GM10847 (cell line): ENCODE results near the gene WDR90.
A peak's percentile ranks its signal among the peaks of the same experiment; 100 is the strongest.

Source experiments
- POLR2A ChIP-seq: IDR thresholded peaks from 2 replicates; pipeline ENCODE4 v1.6.1; 2011; ENCODE audit not compliant: insufficient read length; ENCODE audit errors: extremely low read depth

The WDR90 gene

DNA sequence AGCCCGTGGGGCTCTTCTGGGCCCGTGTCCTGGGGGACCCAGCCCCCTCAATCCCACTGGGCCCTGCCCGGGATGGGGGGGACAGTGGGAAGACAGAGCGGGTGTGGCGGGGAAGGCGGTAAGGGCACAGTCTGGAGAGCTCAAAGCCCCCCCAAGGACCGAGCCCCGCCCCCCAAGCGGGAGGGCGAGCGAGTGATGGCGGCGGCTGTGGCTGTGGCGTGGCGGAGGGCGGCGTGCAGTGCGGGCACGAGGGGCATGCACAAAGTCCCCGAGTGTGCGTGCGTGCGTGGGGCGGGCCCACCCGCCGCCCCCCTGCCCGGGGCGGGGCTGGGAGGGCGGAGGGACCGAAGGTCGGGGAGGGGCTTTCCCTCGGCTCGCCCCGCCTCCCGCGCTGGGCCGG is 44.6 kb downstream of the WDR90 start:
- TF ChIP-seq POLR2A = no peak

DNA sequence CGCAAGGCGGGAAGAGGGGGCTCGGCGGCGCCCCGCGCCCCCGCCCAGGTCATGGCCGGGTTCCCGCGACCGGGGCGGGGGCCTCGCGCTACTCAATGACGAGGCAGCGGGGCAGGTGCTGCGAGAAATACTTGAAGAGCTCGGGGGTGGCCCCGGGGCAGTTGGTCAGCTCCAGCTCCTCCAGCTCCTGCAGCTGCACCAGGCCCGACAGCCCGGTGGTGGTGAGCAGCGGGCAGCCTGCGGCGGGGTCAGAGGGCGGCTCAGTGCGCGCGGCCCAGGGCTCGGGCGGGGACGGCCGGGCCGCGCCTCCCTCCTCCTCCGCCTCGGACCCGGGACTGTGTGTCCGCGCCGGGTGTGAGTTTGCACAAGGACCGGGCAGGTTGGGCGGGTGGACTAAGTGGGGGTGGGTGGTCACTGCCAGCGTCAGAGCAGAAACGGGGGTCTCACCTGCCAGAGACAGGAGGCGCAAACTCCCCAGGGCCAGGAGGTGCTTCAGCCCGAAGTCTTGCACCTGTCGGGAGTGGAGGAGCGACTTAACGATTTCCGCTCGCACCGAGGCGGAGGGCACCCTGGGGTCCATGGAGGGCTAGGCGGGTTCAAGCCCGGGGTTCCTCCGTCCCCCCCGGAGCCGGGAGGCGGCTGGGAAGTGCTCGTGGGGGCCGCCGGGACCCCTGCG is 45.2 kb downstream of the WDR90 start:
- TF ChIP-seq POLR2A = no peak

DNA sequence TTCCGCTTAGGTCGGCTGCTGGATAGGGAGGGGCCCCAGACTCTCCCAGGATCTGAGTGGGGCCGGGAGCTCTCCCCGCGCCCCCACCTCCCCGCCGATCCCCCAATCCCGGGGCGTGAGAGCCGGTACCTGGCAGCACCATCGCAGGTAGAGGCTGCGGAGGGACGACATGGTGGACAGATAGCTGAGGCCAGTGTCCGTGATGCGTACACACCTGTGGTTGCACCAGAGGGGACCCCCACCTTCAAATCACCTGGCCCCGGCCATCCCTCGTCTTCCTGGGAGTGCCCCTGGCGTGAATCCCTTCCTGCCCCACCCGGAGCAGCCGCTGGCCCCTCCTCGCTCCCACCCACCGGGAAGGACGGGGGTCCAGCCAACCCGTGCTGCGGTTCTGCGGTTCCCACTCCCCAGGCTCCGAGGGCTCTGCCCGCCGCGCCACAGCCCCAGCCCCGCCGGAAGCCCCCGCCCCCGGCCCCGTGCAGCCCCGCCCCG is 45.7 kb downstream of the WDR90 start:
- TF ChIP-seq POLR2A = no peak

DNA sequence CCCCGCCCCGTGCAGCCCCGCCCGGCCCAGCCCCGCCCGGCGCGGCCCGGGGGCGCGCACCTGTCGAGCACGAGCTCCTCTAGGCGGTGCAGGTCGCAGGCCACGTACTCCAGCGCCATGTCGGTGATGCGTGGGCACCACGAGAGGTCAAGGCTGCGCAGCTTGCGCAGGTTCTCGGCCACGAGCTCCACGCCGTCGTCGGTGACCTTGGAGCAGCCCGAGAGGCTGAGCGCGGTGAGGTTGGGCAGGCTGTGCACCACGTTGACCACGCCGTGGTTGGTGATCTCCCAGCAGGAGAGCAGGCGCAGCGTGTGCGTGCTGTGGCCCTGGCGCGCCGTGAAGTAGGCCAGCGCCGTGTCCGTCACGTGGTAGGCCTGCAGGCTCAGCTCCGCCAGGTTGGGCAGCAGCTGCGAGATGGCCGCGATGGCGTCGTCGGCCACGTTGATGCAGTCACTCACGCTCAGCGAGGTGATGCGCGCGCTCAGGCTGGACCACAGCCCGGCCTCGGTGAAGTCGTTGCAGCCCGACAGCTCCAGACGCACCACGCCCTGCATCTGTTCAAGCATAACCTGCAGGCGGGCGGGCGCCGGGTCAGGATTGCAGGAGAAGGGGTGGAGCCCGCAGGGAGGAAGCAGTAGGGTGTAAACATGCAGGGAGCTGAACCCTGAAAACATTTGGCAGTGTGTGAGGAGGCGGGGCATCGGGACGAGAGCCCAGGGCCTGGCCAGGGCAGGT is 46.4 kb downstream of the WDR90 start:
- peak; percentile 39 for TF ChIP-seq POLR2A

DNA sequence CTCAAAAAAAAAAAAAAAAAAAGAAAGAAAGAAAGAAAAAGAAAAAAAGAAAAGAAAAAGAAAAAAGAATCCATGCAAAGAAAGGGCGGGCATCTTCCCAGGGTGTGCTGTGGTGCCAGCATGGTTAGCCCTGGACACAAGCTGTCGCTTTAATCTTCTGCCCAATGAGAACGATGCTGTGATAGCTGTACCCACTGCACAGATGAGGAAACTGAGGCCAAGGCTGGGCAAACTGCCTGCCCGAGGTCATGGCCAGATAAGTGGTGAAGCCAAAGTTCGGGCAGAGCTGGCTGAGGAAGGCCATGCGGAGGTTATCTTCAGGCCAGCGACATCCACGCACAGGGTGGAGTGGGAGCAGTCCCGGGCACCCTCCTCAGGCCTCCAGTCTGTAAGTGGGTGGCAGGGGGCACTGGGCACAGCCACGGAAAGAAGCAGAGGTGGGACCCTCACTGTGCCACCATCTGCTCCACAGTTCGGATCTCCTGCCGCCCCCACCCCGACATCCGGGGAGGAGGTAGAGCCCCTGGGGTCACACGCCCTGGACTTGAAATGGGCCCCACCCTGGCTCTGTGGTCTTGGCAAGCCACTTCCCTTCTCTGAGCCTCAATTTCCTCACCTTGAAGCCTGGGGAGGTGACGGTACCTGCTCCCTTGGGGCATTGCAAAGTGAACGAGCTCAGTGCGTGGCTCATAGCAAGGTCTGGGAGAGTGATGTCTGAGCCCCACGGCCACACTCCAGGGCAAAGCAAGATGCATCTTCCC is 49.9 kb downstream of the WDR90 start:
- no peak for TF ChIP-seq POLR2A

DNA sequence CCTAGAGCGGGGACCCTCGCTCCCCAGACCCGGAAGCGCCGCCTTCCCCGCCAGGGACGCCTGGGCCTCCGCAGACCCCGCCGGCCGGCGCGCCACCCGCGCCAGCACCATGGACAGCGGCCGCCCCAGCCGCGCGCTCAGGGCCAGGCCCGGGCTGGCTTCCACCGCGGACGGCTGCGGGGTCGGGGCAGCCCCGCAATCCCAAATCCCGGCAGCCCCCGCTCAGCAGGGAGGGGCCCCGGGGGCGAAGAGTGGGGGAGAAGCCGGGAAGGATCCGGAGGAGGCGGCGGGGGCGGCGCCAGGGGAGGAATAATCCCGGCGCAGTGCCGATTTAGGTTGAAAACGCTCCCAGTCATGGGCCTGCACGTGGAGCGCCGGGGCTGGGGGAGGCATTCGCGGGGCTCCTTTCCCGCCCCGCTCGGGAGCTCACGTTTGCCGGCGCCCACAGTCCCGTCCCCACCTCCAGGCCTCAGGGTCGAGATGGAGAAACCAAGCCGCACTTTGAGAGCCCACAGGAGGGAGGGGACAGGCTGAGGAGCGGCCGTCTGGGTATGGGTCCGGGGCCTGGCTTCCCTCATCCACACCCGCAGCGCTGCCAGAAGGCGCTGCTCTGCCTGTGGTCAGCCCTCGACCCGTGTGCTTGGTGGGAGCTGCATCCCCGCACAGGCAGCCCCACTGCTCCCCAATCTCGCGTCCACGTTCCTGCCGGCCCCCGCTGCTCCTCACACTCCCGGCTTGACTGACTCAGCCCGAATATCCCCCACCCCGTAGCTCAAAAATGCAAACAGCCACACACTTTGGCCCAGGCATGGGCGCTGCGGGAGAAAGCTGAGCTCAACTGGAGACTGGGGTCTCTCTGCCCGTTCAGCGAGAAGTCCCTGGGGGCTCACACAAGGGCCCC is 51.8 kb downstream of the WDR90 start:
- TF ChIP-seq POLR2A = no peak

DNA sequence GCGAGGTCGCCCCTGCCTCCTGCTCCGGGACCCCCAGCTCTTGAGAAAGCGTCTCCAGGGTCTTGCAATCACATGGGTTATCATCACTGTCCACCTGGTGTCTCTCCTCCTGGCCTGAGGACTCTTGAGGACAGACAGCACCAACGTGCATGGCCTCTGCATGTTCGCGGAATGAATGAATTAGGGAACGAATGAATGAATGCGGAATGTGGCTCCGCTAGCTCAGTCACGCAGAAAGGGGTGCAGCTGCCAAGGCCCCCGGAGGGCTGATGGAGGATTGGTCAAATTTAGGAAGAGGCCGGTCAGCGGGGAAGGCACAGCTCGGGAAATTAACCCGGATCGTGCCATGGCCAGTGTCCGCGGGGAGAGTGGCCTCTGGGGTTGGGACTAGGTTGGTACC is 53.2 kb downstream of the WDR90 start:
- no peak for TF ChIP-seq POLR2A

DNA sequence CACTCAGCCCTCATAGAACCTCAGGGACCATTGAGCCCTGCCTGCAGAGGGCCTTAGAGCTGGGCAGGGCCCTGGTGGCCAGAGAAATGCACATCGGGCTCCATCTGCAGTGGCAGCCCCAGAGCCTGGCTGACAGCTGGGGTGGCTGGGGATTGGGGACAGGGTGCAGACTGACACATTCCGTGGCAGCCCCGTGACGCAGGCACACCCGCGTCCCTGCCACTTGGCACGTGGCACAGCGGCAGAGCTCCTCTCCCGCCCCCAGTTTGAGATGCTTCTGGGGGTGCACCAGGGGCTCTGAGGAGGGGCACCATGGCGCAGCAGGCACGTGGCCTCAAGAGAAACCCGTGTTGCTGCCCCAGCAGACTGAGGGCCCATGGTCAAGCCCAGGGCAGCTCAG is 54.2 kb downstream of the WDR90 start:
- no peak for TF ChIP-seq POLR2A

DNA sequence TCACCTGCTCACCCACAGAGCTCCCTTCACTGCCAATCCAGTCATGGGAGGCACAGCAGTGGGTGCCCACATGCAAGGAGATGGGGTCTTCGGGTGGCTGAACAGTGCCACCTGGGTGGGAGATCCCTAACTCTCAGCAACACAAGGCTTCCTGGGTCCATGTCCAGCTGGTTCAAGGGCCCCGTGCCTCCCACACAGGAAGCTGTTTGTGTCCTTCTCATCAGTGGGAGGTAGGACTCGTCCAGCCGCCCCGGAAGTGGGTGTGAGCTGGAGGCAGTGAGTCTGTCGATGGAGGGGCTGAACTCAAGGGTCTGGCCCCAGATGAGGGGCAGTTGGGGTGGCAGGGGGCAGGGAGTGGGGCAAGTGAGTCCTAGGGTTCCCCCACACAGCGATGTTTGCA is 54.9 kb downstream of the WDR90 start:
- TF ChIP-seq POLR2A = no peak

DNA sequence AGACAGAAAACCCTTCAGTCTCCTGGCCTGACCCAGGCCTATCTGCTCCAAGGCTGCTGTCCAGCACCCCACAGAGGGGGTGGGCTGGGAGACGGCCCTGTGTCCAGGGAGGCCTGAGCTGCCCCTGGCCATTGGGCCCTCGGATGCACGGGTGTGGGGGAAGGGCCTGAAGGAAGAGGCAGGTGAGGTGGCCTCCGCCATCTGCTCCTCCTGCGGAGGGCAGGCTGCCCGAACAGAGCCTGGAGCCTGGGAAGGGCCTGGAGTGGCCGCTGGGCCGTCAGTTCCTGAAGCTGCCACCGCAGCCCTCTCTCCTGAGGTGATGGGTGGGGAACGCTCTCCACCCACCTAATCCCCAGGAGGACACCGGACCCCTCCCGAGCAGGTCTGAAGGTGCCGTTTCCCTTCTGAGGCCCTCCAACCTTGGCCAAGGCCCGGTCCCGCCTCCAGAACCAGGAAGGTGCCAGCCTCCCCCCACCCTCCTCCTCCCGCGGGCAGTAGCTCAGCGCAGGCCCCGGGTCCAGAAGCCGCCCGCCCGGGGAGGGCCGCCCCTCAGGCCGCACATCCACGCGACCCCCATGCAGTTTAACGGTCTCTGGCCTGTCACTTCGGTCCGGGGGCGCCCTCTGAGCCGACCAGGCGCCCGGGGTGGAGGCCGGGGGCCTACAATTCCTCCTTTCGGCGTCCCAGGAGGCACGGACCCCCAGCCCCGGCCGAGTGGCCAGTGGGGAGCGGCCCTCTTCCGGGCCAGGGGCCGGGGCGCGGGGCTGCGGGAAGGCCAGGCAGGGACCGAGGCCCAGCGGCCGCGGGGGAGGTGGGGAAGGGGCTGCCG is 55.6 kb downstream of the WDR90 start:
- no peak for TF ChIP-seq POLR2A

DNA sequence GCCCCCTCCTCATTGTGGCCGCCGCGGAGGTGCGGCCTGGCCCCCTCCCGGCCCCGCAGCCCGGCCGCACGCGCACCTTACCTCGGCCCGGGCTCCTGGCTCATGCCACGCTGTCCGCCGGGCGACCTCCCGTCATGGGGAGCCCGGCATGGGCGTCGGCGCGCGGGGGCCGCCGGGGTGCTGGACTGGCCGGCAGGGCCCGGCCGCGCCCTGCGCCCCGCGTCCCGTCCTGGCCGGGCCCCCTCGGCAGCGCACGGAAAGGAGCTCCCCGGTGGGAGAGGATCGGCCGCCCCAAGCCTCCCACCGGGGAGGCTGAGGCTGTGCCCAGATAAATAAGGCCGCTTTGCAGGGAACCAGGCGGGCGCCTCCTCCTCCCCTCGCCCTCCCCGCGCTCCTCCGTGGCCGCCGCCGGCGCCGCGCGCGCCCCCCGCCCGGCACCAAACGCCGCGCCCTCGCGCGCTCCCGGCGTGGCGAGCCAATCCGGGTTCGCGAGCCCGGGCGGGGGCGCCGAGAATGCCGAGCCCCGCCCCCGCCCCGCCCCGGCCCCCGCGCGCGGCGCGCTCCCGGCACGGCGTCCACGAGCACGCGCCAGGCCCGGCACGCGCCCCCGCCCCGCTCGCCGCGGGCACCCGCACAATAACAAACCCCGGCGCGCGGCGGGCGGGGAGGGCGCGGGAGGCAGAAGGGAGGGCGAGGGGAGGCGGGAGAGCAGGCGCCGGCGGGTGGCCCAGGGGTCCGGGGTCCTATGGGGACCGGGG is 56.4 kb downstream of the WDR90 start, which contains the start of gene FBXL16:
Gene FBXL16, minus strand, starts transcription at position 371 of the 758 bp plus-strand sequence. CDS start 8,396 bp downstream, outside the sequence.
- TF ChIP-seq POLR2A = no peak

DNA sequence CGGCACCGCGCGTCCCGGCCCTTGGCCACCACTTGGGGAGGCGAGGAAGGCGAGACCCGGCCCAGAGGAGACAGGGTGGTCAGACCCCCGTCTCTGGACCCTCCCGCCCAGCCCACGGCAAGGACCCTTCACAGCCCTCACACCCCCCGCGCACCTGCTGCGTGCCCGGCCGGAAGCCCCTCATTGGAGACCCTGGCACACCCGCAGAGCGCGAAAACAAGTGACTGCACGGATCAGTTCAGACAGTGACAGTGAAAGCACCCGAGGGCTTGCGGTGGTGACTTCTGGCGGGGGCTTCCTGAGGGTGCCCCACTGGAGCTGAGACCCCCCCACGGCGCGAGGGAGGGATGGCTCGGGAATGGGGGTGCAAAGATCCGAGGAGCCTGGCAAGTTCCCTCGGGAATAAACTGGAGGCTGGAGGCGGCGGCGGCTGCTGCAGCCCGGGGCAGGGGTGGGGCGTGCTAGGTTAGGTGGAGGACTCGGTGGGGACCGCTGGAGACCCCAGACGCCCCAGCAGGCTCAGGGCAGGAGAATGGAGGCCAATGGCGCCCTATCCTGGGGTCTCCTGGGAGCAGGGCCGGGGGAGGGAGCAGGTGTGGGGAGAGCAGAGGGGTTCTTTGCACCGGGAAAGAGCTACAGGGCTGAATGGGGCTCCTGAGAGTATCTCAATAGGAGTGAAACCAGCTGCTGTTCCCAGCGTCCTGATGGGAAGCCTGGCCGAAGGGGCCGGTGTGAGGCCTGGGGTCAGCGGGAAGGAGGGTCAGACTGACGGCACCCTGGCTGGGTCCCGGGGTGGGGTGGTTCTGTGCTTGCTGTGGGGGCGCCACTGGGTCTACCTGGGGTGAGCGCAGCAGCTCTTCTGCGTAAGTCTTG is 57.3 kb downstream of the WDR90 start:
- no peak for TF ChIP-seq POLR2A
